ENCODE results near the gene ATP10A.

The ATP10A gene

GRCh38 chr15:25824618-25825017, 38.5 kb downstream of the ATP10A start:
- DNase-seq: no peak

- no peak for DNase-seq
Measured at GRCh38 chr15:25812845-25813244, 50.3 kb downstream of the ATP10A start.

- no peak for DNase-seq
Measured at GRCh38 chr15:25812073-25812472, 51.1 kb downstream of the ATP10A start.

- no peak for DNase-seq
Measured at GRCh38 chr15:25811481-25811906, 51.6 kb downstream of the ATP10A start.

- DNase-seq: no peak
Measured at GRCh38 chr15:25810631-25811091, 52.5 kb downstream of the ATP10A start.

- DNase-seq: no peak
Measured at GRCh38 chr15:25810154-25810553, 53.0 kb downstream of the ATP10A start.

- DNase-seq: no peak
Measured at GRCh38 chr15:25807063-25807462, 56.1 kb downstream of the ATP10A start.

GRCh38 chr15:25805031-25805430, 58.1 kb downstream of the ATP10A start:
- no peak for DNase-seq

- DNase-seq: no peak
Measured at GRCh38 chr15:25804451-25804850, 58.7 kb downstream of the ATP10A start.

- DNase-seq: no peak
Measured at GRCh38 chr15:25803541-25803940, 59.6 kb downstream of the ATP10A start.

GRCh38 chr15:25803036-25803435, 60.1 kb downstream of the ATP10A start:
- DNase-seq: no peak

GRCh38 chr15:25802285-25802830, 60.8 kb downstream of the ATP10A start:
- no peak for DNase-seq

GRCh38 chr15:25801586-25802284, 61.4 kb downstream of the ATP10A start:
- DNase-seq: no peak

- no peak for DNase-seq
Measured at GRCh38 chr15:25800761-25801515, 62.2 kb downstream of the ATP10A start.

GRCh38 chr15:25799906-25800700, 63.0 kb downstream of the ATP10A start:
- no peak for DNase-seq

GRCh38 chr15:25797936-25798901, 64.9 kb downstream of the ATP10A start:
- DNase-seq: no peak

- DNase-seq: no peak
Measured at GRCh38 chr15:25797511-25797935, 65.6 kb downstream of the ATP10A start.

GRCh38 chr15:25797035-25797434, 66.1 kb downstream of the ATP10A start:
- DNase-seq: no peak

- DNase-seq: no peak
Measured at GRCh38 chr15:25796395-25796794, 66.7 kb downstream of the ATP10A start.

- DNase-seq: no peak
Measured at GRCh38 chr15:25795712-25796111, 67.4 kb downstream of the ATP10A start.

GRCh38 chr15:25795061-25795460, 68.1 kb downstream of the ATP10A start:
- no peak for DNase-seq
